Stimulated activated CD4-positive, alpha-beta T cell treated with anti-CD3 and anti-CD28 coated beads, Interleukin-12 subunit alpha, Interleukin-12 subunit beta, amount 100 ng/mL, for 24 hours (primary cell): ENCODE results near the gene DAB2IP.

Experiments
- DNase-seq, 2 experiments: peaks; one replicate each; pipeline ENCODE4 v3.0.0-alpha.2; 2020; ENCODE audit warnings: low read depth in 2 of 2

Gene DAB2IP

DNA sequence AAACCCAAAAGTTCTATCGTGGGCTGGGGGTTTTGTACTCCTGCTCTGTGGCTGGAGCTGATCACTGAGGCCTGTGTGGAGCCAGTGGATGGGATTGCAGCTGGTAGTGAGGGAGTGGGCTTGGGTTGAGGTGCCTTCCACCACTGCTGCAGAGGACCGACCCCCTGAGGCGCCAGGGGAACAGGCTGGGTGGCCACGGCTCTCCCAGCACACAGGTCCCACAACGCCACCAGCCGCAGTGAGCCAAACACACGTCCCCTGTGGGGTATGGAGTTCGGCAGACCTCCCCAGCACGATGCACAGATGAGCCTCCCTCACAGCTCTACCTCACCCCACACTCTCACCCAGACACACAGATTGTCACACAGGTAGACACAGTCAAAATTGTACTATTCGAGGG lies 109.1 kb downstream of the DAB2IP start:
- no peak for DNase-seq

DNA sequence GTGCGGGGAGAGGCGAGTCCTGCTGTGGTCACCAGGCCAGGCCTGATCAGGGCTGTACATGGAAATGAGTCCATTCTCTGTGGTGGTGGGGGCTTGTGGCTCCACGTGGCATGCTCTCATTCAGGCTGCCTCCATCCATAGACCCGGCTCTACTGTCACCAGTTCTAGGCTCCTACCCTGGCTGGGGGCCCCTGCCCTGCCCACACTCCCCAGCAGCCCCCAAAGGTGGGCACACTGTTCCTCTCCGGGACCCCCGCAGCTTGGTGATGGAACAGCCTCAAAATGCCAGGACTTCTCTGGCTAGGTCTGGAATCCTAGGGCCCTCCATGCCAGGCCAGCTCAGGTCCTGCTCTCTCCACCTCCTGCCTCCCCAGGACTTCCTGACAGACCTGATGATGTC lies 111.7 kb downstream of the DAB2IP start:
- no peak for DNase-seq

DNA sequence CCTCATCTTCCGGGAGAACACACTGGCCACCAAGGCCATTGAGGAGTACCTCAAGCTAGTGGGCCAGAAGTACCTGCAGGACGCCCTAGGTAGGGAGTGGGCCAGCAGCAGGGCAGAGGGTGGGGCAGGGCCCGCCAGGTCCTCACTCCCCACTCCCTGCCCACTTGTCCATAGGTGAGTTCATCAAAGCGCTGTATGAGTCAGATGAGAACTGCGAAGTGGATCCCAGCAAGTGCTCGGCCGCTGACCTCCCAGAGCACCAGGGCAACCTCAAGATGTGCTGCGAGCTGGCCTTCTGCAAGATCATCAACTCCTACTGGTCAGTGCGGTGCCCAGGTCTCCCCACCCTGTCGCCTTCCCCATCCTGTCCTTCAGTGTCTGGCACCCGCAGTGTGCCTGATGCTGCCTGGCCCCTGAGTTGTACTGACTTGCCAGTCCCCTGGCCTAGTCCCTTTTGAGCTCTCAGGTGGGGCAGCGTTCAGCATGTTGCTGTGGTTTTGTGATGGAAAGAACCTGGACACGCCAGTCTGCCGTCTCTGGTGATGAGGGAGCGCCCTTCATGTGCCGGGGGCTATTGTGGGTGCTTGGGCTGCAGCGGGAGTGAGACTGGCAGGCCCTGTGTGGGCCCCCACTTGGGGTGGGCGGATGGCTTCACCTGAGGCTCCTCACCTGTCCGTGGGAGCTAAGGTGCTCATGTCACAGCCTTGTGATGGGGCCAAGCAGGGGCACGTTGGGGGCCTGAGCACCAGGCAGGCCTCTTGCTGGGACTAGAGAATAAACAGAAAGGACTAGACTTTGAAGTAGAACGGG lies 112.3 kb downstream of the DAB2IP start:
- DNase-seq: no peak

DNA sequence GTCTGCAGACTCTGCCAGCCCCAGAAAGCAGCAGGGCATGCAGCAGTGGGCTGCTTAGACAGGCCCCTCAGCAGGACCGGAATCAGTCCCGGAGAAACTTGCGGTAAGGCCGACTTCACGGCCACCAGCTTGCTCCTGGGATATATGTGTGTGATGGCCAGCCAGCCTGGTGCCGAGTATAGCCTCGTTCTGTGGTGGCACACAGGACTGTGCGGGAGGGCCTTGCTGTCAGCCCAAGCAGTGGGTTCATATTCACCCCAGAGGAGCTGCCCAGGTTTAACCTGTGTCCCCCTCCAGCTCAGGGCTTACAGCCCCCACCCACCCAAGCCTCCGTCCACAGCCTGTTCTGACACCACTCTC lies 112.9 kb downstream of the DAB2IP start:
- DNase-seq: no peak

DNA sequence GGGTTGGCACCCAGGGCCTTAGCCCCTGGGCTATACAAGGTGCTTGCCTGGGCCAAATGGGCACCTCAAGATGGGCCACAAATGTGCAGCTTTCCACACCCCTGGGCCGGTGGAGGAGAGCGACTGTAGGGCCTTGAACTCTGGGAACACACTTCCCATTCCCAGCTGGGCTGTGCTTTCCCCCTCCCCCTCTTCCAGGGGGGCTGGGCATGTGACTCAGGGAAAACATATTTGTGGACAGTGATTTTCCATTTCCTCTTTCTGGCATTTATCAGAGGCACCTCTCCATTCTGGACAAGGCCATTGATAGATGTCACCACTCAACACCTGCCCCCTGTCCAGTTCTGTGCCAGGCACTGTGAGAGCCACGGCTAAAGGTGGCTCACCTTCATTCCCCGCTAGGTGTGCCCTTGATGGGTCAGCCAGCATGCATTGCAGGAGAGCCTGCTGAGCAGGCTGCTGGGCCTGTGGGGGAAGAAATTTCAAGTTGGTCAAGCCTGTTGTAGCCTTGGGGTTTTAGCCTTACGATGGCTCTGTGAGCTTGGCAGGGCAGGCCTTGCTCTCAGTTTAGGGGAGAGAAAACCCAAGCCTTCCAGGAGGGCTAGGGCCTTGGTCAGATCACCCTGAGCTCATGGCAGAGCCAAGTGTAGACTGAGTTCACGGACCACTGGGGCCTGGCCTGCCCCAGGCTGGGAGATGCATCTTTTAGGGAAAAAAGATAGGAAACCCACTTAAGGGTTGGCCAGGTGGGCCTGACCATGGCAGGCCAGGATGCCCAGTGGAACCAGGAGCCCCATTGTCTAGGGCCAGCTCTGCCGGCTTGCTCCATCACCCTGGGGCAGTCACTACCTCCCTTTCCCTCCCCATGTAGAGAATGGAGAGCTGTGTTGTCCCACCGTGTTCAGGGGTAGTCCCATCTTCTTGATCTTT lies 113.9 kb downstream of the DAB2IP start:
- DNase-seq: no peak

DNA sequence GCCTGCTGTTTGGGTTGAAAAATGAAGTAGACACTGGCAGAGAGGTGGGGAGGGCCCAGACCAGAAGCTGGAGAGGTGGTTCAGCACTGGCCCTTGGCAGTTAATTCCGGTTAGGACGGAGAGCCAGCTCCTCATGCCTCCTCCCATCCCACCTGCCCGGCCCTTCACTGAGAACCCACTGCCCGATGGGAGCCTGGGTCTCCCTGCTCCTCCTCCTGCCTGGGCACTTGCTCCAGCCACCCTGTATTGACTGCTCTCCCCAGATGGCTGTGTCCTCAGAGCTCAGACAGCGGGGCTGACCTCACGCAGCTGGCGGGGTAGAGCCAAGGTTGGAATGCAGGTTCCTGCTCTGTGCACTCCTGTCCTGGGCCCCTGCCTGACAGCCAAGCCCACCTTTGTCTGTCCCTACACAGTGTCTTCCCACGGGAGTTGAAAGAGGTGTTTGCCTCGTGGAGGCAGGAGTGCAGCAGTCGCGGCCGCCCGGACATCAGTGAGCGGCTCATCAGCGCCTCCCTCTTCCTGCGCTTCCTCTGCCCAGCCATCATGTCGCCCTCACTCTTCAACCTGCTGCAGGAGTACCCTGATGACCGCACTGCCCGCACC lies 114.7 kb downstream of the DAB2IP start:
- DNase-seq: no peak

DNA sequence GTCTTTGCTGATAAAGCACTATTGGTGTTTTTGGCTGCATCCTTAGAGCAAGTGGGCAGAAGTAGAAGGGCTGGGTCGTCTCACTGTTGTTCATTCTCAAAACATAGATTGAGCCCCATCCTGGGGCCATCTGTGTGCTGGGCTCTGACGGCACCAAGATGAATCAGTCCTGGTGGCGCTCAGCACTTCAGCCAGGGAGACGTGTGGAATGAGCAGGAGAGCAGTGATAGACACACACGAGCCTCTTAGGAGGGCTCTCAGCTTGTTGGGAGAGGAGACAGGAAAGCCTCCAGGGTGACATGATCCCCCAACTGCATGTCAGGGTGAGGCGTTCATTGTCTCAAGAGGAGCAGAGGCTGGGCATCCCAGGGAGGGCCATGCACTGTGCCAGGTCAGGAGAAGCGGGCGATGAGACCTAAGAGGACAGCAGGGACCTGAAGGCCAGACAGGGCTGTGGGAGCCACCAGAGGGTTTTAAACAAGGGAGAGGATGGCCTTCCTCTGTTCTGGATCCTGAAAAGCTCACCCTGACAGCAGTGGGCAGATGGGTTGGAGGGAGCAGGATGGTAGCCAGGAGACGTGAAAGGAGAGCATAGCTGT lies 115.8 kb downstream of the DAB2IP start:
- no peak for DNase-seq

DNA sequence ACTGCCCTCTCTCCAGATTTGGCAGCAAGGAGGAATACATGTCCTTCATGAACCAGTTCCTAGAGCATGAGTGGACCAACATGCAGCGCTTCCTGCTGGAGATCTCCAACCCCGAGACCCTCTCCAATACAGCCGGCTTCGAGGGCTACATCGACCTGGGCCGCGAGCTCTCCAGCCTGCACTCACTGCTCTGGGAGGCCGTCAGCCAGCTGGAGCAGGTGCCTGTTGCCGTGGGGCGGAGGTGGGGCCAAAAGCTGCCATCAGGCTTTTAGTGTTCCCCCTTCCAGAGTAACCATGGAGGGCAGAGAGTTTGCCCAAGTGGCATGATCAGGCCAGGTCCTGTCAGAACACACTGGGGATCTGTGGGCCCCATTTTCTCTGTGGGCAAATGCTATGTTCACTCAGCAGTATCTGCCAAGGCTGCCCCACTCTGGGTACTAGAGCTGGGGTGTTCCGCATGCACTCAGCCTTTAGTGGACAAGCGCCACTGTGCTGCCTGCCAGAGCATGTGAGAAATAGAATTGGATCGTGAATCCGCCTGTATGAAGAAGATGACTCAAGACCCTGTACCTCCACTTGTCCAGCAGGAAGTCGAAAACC lies 117.1 kb downstream of the DAB2IP start:
- no peak for DNase-seq

DNA sequence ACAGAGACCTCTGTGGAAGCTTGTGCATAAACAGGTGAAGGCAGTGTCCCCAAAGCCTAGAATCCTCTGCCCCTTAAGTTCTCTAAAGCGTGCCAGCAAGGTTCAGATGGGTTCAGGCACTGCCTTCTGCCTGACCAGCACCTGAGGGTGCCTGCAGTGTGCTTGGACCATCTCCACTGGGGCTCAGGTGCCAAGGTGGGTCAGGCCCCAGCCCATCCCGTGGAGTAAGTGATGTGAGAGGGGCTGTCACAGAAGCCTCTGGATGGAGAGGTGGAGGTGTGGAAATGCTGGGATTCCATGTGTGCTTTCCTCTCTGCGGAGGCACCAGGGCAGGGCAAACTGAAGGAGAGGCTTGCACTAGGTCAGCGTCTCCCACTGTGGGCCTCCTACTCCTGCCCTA lies 118.5 kb downstream of the DAB2IP start:
- no peak for DNase-seq

DNA sequence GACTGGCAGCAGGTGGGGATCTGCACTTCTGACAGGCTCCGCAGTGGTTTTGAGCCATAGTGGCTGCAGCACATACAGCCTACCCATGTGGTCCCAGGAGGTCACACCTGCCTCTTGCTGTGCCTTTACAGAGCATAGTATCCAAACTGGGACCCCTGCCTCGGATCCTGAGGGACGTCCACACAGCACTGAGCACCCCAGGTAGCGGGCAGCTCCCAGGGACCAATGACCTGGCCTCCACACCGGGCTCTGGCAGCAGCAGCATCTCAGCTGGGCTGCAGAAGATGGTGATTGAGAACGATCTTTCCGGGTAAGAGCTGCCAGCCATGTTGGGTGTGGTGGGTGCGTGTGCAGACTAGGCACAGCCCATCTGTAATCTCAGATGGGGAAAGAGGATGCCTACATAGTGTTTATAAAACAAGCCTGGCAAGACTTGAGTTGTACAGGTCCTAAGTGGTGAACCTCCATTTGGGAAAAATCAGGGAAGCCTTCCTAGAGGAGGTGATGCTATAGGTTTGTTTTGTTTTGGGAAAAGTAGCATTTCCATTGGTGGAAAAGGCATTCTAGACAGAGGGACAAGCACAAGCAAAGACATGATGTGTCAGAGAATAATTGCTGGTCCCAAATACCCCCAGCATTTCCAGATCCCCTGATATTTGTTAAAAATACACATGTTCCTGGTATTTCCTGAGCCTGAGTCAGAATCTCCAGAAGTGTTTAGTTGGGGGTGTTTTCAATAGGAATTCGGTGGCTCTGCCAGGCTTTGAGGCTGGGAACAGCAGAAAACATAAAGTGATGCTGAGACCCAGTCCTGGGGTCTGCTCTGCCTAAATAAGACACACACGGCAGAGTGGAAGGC lies 119.2 kb downstream of the DAB2IP start:
- DNase-seq: no peak

DNA sequence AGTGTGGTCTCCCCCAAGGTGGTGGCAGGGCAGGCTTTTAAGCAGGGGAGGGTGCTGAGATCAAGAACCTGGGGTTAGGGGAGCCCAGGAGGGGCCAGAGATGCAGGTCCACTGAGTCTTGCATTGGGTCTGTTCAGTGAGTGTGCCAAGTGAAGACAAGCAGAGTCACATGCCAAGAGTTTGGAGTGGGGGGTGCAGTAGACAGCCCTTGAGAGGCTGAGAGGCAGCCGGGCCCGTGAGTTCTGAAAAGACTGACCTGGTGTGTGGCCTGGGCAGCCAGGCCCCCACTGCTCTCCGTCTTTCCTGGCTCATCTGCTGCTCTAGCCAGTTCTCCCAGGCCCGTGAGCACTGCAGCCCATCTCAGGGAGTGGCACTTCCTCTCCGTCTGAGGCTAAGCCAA lies 120.0 kb downstream of the DAB2IP start:
- DNase-seq: no peak

DNA sequence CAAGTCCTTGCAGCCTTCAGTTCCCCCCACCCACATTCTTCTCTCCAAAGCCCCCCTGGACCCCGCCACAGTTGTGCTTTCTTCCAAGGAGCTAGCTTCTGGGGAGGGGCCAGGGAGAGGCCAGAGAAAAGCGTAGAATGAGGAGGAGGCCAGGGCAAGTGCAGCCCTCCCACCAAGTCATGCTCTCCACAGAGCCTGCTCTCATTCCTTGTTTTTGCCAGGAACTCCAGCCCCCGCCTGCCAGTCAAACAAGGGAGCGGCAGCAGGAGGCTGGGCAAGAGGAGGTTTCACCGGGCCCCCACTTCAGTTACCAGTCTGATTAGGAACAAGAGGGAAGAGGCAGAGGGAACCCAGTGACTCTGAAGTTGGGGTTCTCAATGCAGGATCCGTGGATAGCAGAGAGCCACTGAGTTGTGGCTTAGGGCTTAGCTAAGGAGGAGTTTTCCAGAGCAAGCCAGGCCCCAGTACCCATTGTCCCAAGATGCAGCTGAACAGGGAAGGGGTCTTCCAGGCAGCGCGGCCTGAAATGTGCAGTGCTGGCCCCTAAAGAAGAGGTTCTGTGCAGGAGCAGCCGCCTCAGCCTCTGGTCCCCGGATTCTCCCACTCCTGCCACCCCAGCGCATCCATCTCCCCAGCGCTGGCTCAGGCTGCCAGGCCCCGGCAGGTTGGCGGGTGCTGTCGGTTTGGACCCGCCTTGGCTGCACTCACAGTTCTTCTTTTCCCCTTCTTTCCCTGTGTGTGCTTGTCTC lies 120.6 kb downstream of the DAB2IP start:
- no peak for DNase-seq

DNA sequence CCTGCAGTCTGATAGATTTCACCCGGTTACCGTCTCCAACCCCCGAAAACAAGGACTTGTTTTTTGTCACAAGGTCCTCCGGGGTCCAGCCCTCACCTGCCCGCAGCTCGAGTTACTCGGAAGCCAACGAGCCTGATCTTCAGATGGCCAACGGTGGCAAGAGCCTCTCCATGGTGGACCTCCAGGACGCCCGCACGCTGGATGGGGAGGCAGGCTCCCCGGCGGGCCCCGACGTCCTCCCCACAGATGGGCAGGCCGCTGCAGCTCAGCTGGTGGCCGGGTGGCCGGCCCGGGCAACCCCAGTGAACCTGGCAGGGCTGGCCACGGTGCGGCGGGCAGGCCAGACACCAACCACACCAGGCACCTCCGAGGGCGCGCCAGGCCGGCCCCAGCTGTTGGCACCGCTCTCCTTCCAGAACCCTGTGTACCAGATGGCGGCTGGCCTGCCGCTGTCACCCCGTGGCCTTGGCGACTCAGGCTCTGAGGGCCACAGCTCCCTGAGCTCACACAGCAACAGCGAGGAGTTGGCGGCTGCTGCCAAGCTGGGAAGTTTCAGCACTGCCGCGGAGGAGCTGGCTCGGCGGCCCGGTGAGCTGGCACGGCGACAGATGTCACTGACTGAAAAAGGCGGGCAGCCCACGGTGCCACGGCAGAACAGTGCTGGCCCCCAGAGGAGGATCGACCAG lies 121.3 kb downstream of the DAB2IP start:
- no peak for DNase-seq

DNA sequence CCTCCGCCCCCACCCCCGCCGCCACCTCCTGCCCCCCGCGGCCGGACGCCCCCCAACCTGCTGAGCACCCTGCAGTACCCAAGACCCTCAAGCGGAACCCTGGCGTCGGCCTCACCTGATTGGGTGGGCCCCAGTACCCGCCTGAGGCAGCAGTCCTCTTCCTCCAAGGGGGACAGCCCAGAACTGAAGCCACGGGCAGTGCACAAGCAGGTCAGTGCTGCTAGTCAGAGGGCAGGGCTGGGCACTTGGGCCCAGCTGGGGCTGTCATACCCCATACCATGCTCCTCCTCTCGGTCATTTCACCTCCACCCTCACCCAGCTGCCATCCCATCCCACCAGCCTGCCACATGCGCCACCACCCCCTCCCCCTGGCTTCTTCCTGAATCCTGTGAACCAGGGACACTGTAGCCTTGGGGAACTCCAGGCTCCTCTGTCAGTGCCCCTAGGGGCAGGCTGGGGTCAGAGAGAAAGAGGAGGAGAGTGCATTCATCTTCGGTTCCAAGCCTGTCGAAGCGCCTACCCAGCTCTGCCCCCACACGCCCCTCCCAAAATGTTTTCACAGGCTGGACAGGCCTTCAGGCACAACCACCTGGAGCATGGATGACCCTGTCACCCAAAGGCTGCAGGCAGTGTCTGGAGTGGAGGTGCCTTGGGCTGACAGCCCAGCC lies 122.0 kb downstream of the DAB2IP start:
- DNase-seq: no peak

DNA sequence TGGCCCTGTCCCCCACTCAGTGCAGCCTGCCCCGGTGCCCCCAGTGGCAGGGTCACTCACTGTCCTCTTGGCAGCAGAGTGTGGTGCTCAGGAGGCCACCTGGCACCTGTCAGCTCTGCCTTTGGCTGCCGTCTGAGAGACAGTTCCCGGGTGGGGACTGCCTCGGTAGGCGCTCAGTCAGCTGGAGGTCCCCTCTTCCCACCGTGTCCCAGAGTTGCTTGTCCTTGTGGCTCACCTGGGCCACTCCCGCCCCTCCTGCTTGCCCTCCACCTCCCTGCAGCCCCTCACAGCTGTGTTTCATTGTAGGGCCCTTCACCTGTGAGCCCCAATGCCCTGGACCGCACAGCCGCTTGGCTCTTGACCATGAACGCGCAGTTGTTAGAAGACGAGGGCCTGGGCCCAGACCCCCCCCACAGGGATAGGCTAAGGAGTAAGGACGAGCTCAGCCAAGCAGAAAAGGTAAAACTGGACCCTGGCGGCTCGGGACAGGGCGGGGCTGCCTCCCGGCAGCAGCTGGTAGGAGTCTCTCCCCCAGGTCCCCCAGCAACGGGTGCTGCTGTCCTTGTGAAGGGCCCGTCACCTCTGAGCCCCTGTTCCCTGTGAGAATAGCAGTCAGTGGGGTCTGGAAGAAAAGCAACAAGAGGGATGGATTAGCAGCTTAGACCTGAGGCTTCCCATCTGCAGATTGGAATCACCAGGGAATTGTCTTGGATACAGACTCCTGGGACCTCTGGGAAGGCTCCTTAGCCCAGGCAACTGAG lies 122.7 kb downstream of the DAB2IP start:
- DNase-seq: no peak

DNA sequence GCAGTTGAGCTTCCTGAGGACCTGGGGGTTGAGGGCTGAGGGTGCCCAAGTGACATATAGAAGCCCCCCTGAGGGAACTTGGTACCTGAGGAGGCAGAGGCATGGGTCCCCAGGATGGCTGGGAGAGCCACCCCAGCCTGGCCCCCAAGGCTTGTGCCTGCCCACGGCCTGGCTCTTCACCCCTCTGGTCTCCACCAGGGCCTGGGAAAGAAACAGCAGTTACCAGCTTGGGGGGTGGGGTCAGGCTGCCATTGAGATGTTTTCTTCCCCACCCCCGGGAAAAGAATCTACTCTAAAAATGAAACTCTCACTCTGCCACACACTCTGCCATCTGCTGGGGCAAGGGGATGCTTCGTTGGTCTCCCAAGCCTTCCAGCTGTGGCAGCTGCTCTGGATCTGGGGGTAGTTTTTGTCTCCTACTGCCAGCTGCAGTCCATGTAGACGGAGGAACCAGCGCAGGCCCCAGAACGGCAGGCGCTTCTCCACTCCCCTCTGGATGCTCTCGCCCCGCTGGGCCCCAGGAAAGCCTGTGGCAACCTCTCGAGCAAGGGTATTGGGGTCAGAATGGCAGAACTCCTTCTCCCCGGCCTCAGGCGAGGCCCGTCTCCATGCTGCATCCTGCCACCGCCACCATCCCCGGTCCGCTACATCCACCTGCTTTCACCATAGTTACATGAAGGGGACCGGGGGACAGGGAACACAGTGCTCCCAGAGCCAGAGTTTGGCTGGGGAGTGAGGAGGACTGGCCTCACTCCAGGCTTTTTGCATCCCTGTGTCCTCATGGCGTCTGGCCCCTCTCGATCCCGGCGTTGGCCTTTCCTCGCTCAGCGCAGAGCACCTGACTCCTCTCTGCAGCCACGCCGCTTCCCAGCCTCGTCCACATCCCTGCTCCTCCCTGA lies 123.5 kb downstream of the DAB2IP start:
- DNase-seq: no peak
